HCEC 1CT (cell line): ENCODE measurements around the gene NTPCR.
"Not testable (repeated sequence)": the region's sequence is repeated elsewhere in the genome, so short reads cannot be mapped to it uniquely, and the experiment has no call there.

Experiments used
- DNase-seq: peaks from one replicate; pipeline ENCODE4 v3.0.0-alpha.2; 2017

Gene NTPCR, protein sequence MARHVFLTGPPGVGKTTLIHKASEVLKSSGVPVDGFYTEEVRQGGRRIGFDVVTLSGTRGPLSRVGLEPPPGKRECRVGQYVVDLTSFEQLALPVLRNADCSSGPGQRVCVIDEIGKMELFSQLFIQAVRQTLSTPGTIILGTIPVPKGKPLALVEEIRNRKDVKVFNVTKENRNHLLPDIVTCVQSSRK

DNA sequence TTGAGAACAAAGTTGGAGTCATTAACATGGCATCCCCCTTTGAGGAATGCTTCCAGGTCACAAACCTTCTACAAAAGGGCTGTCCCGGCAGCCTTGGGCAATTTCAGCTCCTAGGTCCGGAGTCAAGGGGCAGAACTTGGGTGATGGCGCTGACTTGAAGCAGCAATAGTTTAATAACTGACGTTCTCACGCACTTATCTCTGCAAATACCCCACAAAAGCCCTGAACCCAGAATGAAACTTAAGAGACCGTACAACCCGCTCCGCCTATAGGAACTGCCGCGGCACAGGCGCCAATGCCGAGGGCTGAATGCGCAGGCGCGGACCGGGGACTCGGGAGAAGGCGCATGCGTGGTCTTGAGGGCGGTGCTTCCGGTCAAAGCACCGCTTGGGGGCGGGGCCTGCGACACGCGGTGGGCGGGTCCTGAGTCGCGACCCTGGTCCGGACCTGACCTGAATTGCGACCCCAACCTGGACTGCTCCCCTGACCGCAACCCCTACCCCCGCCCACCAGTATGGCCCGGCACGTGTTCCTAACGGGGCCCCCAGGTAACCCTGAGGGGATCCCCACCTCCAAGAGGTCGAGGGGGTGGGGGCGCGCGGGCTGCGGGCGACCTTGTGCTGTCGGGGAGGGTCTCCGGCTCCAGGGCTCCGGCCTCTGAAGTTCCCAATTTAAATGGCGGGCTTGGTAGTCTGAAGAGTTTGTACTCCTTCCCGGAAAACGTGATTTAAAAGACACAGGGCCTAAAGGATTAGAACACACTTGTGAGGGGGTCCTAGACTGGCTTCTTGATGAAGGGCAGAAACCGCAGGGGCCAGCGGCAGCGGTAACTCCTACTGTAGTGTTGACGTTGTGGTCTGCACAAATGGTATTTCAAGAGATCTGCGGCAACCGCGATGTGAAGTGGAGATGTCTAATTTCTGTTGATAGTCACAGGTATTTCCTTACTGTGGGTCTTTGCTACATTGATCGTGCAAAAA is at the start of gene NTPCR:
Gene NTPCR (plus strand): TSS at position 415 of the 980 bp plus-strand sequence. CDS start 100 bp downstream, at position 515.
- peak; percentile 85 for DNase-seq

- no peak for DNase-seq
Observed at GRCh38 chr1:232900818-232901217, 49.6 kb upstream of the NTPCR start.

DNA sequence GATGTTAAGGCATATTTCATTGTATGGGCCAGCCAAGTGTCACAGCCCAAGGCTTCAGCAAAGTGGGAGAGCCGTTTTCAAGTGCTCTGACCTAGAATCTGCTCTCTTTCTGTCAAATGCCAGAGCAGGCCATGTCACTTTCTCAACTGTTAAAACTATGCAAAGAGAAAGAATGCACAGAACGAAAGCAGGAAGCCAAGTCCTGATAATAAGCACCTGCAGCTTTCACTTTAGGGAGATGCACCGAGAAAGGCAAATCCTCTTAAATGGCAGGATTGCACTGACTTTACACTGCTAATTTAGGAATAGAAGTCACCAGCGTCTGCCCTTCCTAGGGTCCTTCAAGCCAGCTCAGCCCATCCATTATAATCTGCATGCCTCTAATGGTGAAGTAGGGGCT is 49.2 kb upstream of the NTPCR start:
- DNase-seq = no peak

- DNase-seq = no peak
Observed at GRCh38 chr1:232902774-232903350, 47.5 kb upstream of the NTPCR start.

DNA sequence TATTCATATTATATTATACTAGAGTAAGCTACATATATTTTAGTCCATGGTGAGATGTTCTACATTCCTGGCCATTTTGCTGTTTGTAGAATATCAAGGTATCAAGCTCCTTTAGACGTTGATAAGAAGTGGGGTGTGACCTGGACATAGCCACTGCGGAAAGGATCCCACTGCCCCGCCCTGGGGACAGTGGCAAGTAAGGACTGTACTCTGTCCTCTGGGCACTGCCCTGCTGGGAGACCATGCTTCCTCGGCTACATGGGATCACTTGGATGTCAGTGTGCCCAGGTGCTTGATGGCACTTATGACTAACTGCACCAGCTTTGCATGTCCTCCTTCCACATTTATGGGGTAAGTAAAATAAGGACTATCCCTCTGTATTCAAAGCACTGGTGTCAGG is 46.3 kb upstream of the NTPCR start:
- DNase-seq = no peak

DNA sequence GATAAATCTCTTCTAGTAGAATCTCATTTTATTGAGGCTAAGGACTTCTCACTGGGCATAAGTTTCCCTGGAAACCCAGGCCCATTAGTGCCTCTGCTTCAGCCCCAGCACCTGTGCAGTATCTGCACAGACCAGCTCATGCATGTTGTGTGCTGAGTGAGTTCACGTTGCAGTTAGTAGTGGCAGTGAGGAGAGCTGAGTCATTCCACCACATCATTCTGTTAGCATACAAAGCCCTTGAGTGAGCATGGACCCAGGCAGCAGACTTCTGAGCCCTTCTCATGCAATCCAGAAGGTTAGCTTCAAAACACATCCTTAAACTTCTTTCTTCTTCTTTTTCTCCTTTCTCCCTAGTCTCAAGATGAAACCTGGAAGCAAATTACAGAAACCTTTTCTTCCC is 45.8 kb upstream of the NTPCR start:
- no peak for DNase-seq

- DNase-seq = no peak
Observed at GRCh38 chr1:232905331-232906034, 44.9 kb upstream of the NTPCR start.

DNA sequence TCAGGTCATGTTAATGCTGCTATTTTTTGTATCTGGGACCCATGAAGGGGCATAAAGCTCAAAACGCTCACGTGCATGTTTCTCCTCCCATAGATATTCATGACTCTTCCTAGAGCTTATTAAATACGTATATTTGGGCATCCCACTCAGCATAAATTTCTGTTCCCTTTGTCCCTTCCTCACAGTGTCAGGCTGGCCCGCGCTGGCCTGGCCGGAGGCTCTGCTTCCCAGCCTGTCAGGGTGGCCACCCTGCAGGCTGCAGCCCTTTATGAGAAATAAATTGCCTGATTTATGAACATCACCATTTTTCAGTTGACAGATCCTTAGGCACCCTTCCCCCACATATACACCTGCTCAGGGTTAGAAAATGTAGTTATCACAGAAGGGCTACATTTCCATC is 44.0 kb upstream of the NTPCR start:
- no peak for DNase-seq

DNA sequence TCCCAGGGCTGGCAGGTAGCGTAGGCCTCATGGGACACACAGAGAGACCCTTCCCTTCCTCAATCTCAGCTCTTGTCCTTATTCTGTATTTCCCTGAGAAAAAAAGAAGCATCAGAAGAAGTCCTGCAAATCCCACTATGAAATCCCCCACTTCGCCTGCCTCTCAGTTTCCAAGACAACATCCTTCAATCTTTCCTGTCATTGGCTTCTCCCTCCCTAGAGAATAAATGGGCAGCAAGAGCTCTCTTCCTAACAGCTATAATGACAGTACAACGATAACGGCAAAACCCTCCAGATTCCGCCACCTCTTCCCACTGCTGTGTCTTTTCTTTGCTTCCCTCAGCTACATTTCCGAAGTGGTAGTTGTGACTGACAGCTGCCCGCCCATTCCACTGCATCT is 41.6 kb upstream of the NTPCR start:
- no peak for DNase-seq

- DNase-seq = no peak
Observed at GRCh38 chr1:232909752-232910151, 40.7 kb upstream of the NTPCR start.

- DNase-seq = no peak
Observed at GRCh38 chr1:232911027-232911599, 39.3 kb upstream of the NTPCR start.

DNA sequence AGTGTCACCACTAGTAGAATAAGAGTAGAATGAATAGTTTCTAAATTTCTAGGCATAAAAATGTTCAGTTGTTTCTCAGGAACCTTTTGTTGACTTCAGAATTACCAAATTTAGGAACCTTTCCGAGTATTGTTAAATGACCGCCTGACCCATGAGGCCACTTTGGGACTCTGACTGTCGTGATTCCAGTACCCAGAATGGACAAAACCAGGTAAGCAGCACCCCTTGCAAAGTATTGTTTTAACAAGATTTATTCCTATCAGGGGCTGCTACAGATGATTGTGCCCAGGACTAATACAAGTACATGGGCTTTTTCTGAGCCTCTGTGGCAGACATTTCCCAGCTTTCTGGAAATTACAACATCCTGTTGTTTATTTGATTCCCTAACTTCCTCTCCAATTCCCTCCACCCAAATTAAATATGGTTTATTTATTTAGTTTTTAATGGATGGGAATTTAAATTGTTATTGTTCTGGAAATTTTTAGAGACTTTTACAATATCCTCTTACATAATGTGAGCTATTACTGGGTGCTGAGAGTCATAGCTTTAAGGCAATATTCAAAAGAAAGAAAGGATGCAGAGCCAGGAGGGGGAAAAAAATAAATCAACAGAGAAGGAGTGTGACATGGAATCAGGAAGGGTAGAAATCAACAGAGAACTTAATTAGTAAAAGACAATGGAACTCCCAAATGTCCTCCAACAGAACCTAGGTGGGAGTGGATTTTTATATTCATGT is 37.4 kb upstream of the NTPCR start:
- DNase-seq = no peak

- not testable (repeated sequence) for DNase-seq
Observed at GRCh38 chr1:232914271-232914670, 36.1 kb upstream of the NTPCR start.

DNA sequence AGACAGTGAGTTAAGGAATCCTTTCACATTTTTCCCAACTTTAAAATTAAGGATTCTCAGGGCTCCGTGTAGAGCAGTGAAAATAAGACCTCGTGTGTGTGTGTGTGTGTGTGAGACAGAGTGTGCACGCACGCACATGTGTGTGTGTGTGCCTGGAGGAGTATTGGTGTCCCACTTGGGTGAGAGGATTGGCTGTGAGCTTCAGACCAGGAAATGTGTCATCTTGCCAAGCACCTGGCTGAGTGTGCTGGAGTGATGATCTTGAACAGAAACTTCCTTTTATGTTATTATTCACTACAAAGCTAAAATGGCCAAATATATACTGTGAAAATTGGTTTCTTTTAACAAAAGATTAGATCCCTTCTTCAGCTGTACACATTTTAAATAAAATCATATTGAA is 35.2 kb upstream of the NTPCR start:
- DNase-seq = no peak

- DNase-seq = no peak
Observed at GRCh38 chr1:232917053-232917452, 33.4 kb upstream of the NTPCR start.

DNA sequence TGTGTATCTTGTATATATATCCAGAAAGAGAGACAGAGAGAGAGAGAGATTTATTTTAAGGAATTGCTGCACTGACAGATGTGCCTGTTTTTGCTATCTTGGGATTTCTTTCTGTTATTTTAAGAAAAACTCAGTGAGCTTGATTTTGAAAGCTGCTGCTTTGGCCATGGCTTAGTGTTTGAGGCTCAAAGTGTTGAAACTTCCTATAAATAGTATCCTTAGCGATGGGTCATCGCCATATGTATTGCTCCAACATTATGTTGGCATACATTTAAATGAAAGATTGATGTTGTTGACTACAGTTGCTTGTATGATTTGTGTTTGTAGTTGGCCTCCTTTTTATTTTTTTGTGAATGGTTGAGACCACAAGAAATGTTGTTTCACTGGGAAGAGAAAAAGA is 29.0 kb upstream of the NTPCR start:
- no peak for DNase-seq

- no peak for DNase-seq
Observed at GRCh38 chr1:232922485-232922884, 27.9 kb upstream of the NTPCR start.

DNA sequence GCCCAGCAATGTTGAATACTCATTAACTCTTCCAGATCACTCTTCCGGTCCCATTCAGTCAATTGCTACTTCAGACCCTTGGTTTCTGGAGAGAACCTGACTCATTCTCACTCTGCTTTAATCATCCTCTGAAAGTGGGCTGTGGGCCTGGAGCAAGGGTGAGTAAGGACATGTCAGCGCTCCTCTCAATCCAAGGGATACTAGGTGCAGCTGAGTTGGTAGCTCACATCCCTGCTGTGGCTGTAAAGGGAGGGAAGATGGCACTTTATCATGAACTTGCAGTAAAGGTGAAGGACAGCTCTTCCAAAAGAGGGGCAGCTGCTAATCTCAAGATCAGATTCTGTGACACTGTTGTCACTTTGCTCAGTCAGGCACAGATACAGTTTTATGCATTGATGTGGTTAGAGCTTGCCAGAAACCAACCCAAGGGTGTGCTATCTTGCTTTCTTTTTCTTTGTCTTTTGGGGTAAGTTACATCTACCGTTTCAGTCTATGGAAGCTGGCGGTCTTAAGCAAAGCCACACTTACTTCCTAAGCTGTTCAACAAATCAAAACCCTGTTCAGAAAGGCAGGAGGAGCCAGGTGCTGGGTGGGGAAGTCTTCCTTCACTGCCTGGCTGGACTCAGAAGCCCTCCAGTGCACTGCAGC is 26.5 kb upstream of the NTPCR start:
- DNase-seq = no peak

DNA sequence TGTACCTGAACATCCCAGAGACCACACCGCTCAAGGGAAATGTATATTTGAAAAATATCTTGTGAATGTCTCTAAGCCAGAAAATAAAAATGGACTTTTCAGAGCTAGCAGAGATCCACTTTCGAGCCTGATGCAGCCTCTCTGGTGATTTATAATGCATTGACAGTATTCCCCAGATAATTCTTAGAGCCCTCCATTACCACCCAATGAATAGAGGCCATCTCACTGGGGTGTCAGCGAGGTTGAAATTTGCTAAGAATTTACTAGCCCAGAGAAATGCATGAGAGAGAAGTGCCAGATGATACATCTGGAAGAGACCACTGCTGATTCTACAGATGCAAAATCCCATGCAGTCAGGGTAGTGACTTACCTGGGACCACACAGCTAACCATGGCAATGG is 25.5 kb upstream of the NTPCR start:
- no peak for DNase-seq

DNA sequence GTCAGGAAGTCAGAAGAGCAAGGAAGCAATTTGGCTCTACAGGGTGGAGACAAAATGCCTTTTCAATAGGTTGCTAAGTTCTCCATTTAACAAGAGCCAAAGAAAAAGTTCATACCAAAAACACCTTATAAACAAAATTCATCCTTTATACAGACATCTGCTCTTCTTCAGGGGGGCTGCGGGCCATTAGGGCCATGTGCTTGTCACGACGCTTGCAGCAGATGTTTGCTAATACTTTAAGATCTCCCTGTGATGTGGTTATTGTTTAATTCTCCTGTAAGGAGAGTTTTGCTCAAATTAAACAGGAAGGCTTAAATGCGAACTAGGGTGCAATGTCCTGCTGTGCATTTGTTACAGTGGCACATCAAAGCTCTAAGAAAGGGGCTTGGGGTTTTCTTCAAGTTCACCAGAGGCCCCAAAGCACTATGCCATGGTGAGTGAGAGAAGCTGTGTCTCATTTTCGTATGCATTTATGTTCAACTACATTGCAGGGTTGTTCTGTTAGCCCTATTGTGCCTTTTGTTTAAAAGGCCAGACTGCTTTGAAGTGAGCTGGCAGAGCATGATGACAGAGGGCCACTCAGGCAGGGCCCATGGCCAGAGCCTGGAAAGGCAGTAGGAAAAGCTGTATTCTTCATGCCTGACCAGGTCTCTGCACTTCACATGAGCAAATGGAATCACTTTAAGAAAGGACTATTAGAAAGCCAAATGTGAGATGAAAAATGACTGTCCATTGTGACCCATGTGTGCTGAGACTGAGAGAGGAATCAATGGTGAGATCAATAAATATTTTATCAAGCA is 24.8 kb upstream of the NTPCR start:
- DNase-seq = no peak

DNA sequence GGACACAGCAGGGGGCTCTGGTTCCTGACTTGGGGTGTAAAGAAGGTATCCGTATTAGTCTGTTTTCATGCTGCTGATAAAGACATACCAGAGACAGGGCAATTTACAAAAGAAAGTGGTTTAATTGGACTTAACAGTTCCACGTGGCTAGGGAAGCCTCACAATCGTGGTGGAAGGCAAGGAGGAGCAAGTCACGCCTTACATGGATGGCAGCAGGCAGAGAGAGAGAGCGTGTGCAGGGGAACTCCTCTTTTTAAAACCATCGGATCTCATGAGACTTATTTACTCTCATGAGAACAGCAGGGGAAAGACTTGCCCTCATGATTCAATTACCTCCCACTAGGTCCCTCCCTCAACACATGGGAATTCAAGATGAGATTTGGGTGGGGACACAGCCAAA is 23.2 kb upstream of the NTPCR start:
- not testable (repeated sequence) for DNase-seq
